Sciatic nerve (tissue), 2 donors: ENCODE data around the gene CCT2. TPM values are rescaled to one million over a fixed set of nuclear protein-coding genes. Genes with fewer than 3 reads are reported as not detected.
A peak's percentile ranks its signal among the peaks of the same experiment; 100 is the strongest.

Experiments
- ATAC-seq: fragments of 200-7000 bp; cut with Tn5 transposase; one replicate; pipeline ENCODE4 v1.9.1; 2020; ENCODE audit warnings: mild to moderate bottlenecking, moderate library complexity
- DNase-seq: peaks from one replicate; pipeline ENCODE4 v3.0.0-alpha.2; 2020; ENCODE audit warnings: low spot score
- intact Hi-C: fragments of 100-400 bp; cut with DNase I; formaldehyde crosslinking; loops from one replicate; pipeline ENCODE4 v1.14.2; 2022
- microRNA-seq: library from miRNA; unstranded; fragments of <30 nt; microRNA quantifications from one replicate; pipeline ENCODE4 v1.2.0, GENCODE V29; 2020
- total RNA-seq: library from RNA; stranded (reverse); fragmentation: NEBNext Ultra II Directional; extraction: Animal tissue kit (Norgen Biotek cat#: 25700); gene quantifications from one replicate; pipeline ENCODE4 v1.2.1, GENCODE V29; 2021
- donor health status: DM: no; HTN: no; CAD: no.
- donor health status: DM: no; HTN: no; CAD: no.

The CCT2 gene
- total RNA-seq, 1 donor from 2014 or later = 110 TPM

DNA sequence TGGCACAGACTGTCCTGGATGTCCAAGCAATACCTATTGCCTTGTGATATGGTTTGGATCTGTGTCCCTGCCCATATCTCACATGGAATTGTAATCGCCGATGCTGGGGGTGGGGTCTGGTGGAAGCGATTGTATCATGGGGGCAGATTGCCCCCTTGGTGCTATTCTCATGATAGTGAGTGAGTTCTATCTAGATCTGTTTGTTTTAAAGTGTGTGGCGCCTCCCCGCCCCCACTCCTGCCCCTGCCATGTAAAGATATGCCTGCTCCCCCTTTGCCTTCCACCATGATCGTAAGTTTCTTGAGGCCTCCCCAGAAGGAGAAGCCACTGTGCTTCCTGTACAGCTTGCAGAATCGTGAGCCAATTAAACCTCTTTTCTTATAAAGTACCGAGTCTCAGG is 42.2 kb downstream of the CCT2 start:
- ATAC-seq (no peak), DNase-seq (no peak)
- intact Hi-C loops = no loop called here

GRCh38 chr12:69630191-69630590 is 44.9 kb downstream of the CCT2 start:
- intact Hi-C loops = no loop called here
- ATAC-seq (no peak), DNase-seq (no peak)

DNA sequence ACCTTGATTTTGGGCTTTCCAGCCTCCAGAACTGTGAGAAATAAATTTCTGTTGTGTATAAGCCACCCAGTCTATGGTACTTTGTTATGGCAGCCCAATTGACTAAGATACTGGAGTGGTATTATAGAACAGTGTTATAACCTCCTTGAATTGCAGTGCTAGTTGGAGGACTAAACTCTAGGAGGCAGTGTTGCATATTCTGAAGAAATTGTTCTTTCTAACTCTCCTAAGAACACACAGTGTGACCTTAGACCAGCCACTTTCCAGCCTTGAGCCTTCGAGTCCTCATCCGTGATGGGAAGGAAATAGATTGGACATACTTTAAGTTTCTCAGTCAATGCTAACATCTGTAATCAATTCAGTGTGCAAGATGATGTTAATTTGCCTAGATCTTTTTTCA is 47.8 kb downstream of the CCT2 start:
- ATAC-seq = no peak
- intact Hi-C loops = no loop called here
- DNase-seq = no peak

- intact Hi-C loops = no loop called here
- ATAC-seq = peak; percentile 82
- DNase-seq = peak; percentile 71
Observed at GRCh38 chr12:69639400-69640016, 54.2 kb downstream of the CCT2 start.

- ATAC-seq = no peak
Observed at GRCh38 chr12:69641546-69641945, 56.3 kb downstream of the CCT2 start.

DNA sequence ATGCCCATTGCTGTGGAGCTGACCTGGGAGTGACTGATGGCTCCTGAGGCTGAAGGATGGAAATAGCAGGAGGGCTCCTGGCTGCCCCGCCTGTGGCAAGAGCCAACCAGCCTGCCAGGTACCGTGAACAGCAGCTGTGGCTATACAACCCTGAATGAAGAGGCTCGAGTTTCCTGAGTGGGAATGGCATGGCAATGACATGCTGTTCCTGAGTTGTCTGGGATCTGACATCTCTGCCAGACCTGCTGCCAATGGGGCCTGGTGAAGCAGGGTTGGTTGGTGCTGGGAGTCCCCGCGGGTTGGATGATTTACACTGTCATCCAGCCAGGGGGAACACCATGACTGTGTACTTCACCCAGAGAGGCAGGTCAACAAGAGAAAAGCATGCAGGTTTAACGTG is 57.3 kb downstream of the CCT2 start:
- intact Hi-C loops = no loop called here
- ATAC-seq = no peak

More at GRCh38 chr12:69641546-69641945, 56.3 kb downstream of the CCT2 start:
- intact Hi-C loops = no loop called here
- DNase-seq = no peak

DNA sequence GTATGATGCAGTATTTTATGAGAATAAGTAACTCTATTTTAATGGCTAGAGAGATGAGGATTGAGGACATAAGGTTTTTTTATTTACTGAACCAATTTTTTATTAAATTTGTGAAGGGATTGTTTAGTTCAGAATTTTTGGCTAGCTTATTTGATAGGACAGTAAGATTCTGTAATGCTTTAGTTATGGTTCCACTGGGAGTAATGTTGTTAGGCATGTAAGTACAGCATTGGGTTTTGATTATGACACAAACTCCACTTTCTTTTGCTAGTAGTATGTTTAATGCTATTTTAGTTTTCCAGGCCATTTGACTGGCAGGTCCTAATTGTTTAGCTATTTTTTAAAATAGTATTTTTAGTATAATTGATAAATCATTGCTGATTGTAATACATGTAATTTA is 59.3 kb downstream of the CCT2 start:
- intact Hi-C loops = no loop called here
- DNase-seq = no peak
- no peak for ATAC-seq

More for the DNA sequence above, 57.3 kb downstream of the CCT2 start:
- no peak for DNase-seq

GRCh38 chr12:69645031-69645430 is 59.8 kb downstream of the CCT2 start:
- intact Hi-C loops = no loop called here
- DNase-seq (no peak), ATAC-seq (peak; percentile 74)

- ATAC-seq (no peak), DNase-seq (no peak)
- intact Hi-C loops = no loop called here
Observed at GRCh38 chr12:69647178-69647577, 61.9 kb downstream of the CCT2 start.

GRCh38 chr12:69648476-69648875 is 63.2 kb downstream of the CCT2 start:
- ATAC-seq (no peak), DNase-seq (no peak)
- intact Hi-C loops = no loop called here

DNA sequence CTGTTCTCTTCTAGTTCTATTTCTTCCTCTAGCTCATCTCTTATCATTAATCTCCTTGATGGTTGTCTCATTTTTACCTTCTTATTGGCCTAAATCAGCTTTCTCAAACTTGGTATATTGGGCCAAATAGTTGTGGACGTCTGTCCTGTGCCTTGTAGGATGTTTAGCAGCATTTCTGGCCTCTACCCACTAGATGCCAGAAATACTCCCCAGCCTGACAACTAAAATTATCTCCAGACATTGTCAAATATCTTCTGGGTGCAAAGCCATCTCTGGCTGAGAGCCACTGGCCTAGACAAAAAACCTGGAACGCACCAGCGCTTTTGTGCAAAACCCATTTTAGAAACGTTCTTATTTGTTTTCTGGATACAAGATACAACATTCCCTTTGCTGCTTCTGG is 64.3 kb downstream of the CCT2 start:
- DNase-seq (no peak), ATAC-seq (no peak)
- intact Hi-C loops = no loop called here

Small RNA genes lying within 50 kb of the gene (microRNA-seq; reads per million reads assigned to microRNA genes)
- gene MIR3913-1 (not detected), gene MIR3913-2 (not detected)

Other genes with a start within 250 kb of the CCT2 start
- 112 TPM for gene LYZ, start 237.1 kb upstream of the CCT2 start, total RNA-seq
- gene YEATS4, start 225.7 kb upstream of the CCT2 start, total RNA-seq = 17.5 TPM
- 58.0 TPM for gene FRS2, start 115.1 kb upstream of the CCT2 start, total RNA-seq
- gene LRRC10, start 25.4 kb downstream of the CCT2 start, total RNA-seq = not detected
- not detected for gene BEST3, start 113.8 kb downstream of the CCT2 start, total RNA-seq
- 15.7 TPM for gene RAB3IP, start 153.4 kb downstream of the CCT2 start, total RNA-seq
- not detected for gene MYRFL, start 239.8 kb downstream of the CCT2 start, total RNA-seq